Loucy (cell line): ENCODE results near the gene BRSK2.
"Not testable (repeated sequence)": the region's sequence is repeated elsewhere in the genome, so short reads cannot be mapped to it uniquely, and the experiment has no call there.

Experiments
- H2AFZ ChIP-seq: fragments of 200-600 bp; sonication (generic); 2 replicates; pipeline ENCODE4 v1.6.0; 2016; ENCODE audit warnings: antibody characterized with exemption, mild to moderate bottlenecking, low read length, moderate library complexity
- H3F3A ChIP-seq: fragments of 200-600 bp; 2 replicates; pipeline ENCODE4 v1.6.0; 2016; ENCODE audit warnings: antibody characterized with exemption, low read depth, mild to moderate bottlenecking
- H3K27me3 ChIP-seq: fragments of 200-600 bp; sonication (generic); 2 replicates; pipeline ENCODE4 v1.6.1; 2014; ENCODE audit warnings: low read length, mild to moderate bottlenecking; ENCODE audit not compliant: insufficient read depth, poor library complexity, severe bottlenecking
- H3K36me3 ChIP-seq: fragments of 200-600 bp; sonication (generic); 2 replicates; pipeline ENCODE4 v1.6.1; 2016; ENCODE audit warnings: low read length; ENCODE audit not compliant: insufficient read depth
- H3K4me1 ChIP-seq: fragments of 200-600 bp; sonication (generic); 2 replicates; pipeline ENCODE4 v1.5.1; 2014; ENCODE audit warnings: low read length, mild to moderate bottlenecking; ENCODE audit not compliant: insufficient read depth, poor library complexity, severe bottlenecking
- H3K4me2 ChIP-seq: fragments of 200-600 bp; sonication (generic); 2 replicates; pipeline ENCODE4 v1.6.0; 2014; ENCODE audit warnings: antibody characterized with exemption, low read length, low read depth, mild to moderate bottlenecking; ENCODE audit not compliant: poor library complexity, severe bottlenecking
- H3K4me3 ChIP-seq: fragments of 200-600 bp; sonication (generic); 2 replicates; pipeline ENCODE4 v1.5.1; 2014; ENCODE audit warnings: low read length, mild to moderate bottlenecking, mixed read lengths; ENCODE audit not compliant: poor library complexity, severe bottlenecking
- H3K79me2 ChIP-seq: fragments of 200-600 bp; sonication (generic); 2 replicates; pipeline ENCODE4 v1.6.1; 2014; ENCODE audit warnings: low read length; ENCODE audit not compliant: insufficient read depth
- H3K9ac ChIP-seq: fragments of 200-600 bp; sonication (generic); 2 replicates; pipeline ENCODE4 v1.6.0; 2014; ENCODE audit warnings: mild to moderate bottlenecking, low read depth, low read length, moderate library complexity; ENCODE audit not compliant: poor library complexity, severe bottlenecking
- H3K9me2 ChIP-seq: fragments of 200-600 bp; sonication (generic); replicated peaks from 2 replicates; pipeline ENCODE4 v1.6.1; 2016; ENCODE audit warnings: low read depth, low read length, mixed read lengths
- H3K9me3 ChIP-seq: fragments of 200-600 bp; sonication (generic); 2 replicates; pipeline ENCODE4 v1.6.1; 2014; ENCODE audit warnings: mild to moderate bottlenecking, antibody characterized with exemption, low read length, low read depth; ENCODE audit not compliant: insufficient read depth
- H4K20me1 ChIP-seq: fragments of 200-600 bp; sonication (generic); 2 replicates; pipeline ENCODE4 v1.6.0; 2014; ENCODE audit warnings: antibody characterized with exemption, low read length, mild to moderate bottlenecking; ENCODE audit not compliant: insufficient read depth, poor library complexity, severe bottlenecking
- CTCF ChIP-seq: fragments of 200-600 bp; sonication (generic); conservative IDR thresholded peaks from 2 replicates; pipeline ENCODE4 v1.5.1; 2014; ENCODE audit warnings: mild to moderate bottlenecking, antibody characterized with exemption, low read length
- EZH2phosphoT487 ChIP-seq: fragments of 200-600 bp; IDR thresholded peaks from 2 replicates; pipeline ENCODE4 v1.6.1; 2018; ENCODE audit warnings: antibody characterized with exemption, mild to moderate bottlenecking, moderate library complexity, borderline replicate concordance

Gene BRSK2

GRCh38 chr11:1356478-1356960, 33.2 kb upstream of the BRSK2 start:
- H3K36me3 ChIP-seq: no peaks in the 10 kb centered on the region
- H3K4me2 ChIP-seq: no peak overlapping the region
- H3K9me2 ChIP-seq: no peaks in the 10 kb centered on the region
- H3K27me3 ChIP-seq: no peaks in the 10 kb centered on the region
- H3K4me3 ChIP-seq: no peak overlapping the region
- no peak overlapping the region for H2AFZ ChIP-seq
- TF ChIP-seq CTCF: no peak
- TF ChIP-seq EZH2phosphoT487: no peak
- no peak overlapping the region for H3K9ac ChIP-seq
- H4K20me1 ChIP-seq: no peaks in the 10 kb centered on the region
- H3F3A ChIP-seq: no peaks in the 10 kb centered on the region
- peaks cover 9% of the 10 kb centered on the region; the same call in 1 of the 2 replicates for H3K9me3 ChIP-seq
- no peaks in the 10 kb centered on the region for H3K79me2 ChIP-seq
- no peaks in the 10 kb centered on the region for H3K4me1 ChIP-seq

- Histone ChIP-seq H3K4me2 (no peak overlapping the region), H3K4me3 (no peak overlapping the region), H3K9me2 (no peaks in the 10 kb centered on the region), H3K9me3 (peaks cover 15% of the 10 kb centered on the region; the same call in 1 of the 2 replicates), H3K4me1 (no peaks in the 10 kb centered on the region), H3K36me3 (no peaks in the 10 kb centered on the region), H3K79me2 (no peaks in the 10 kb centered on the region), H4K20me1 (no peaks in the 10 kb centered on the region), H2AFZ (no peak overlapping the region), H3K27me3 (no peaks in the 10 kb centered on the region), H3F3A (no peaks in the 10 kb centered on the region), H3K9ac (no peak overlapping the region)
- TF ChIP-seq CTCF: no peak
These were observed 31.4 kb upstream of the BRSK2 start for GRCh38 chr11:1358286-1358685.

GRCh38 chr11:1358931-1359330, 30.8 kb upstream of the BRSK2 start:
- H4K20me1 ChIP-seq, H3K9ac ChIP-seq, H3K79me2 ChIP-seq, H3K9me2 ChIP-seq, H3K36me3 ChIP-seq, H3F3A ChIP-seq, H2AFZ ChIP-seq, H3K4me3 ChIP-seq, H3K4me1 ChIP-seq, H3K27me3 ChIP-seq, H3K4me2 ChIP-seq: not testable (repeated sequence)
- peaks cover 22% of the 10 kb centered on the region; the same call in 1 of the 2 replicates for H3K9me3 ChIP-seq

- TF ChIP-seq EZH2phosphoT487 (no peak), CTCF (no peak)
- no peaks in the 10 kb centered on the region for H3K27me3 ChIP-seq
- no peak overlapping the region for H2AFZ ChIP-seq
These were observed 30.2 kb upstream of the BRSK2 start for GRCh38 chr11:1359556-1359955.

More at GRCh38 chr11:1359556-1359955, 30.2 kb upstream of the BRSK2 start:
- H3K9me2 ChIP-seq: no peaks in the 10 kb centered on the region
- H3K9me3 ChIP-seq: peaks cover 24% of the 10 kb centered on the region; the same call in 1 of the 2 replicates
- H4K20me1 ChIP-seq: no peaks in the 10 kb centered on the region
- H3K4me3 ChIP-seq: no peak overlapping the region
- H3K36me3 ChIP-seq: no peaks in the 10 kb centered on the region
- H3F3A ChIP-seq: no peaks in the 10 kb centered on the region
- H3K4me1 ChIP-seq: no peaks in the 10 kb centered on the region
- H3K9ac ChIP-seq: no peak overlapping the region
- H3K79me2 ChIP-seq: no peaks in the 10 kb centered on the region
- H3K4me2 ChIP-seq: no peak overlapping the region
